Fibroblast of lung (primary cell): ENCODE data around the gene RBM15B. TPM values are rescaled to one million over a fixed set of nuclear protein-coding genes. Genes with fewer than 3 reads are reported as not detected.

ENCODE experiments used
- DNase-seq, 2 donors: peaks; one replicate each; pipeline versions ENCODE4 v3.0.0 to v3.0.0-alpha.2; 2010; ENCODE audit warnings: low read depth in 2 of 2
- H2AFZ ChIP-seq: 2 replicates; pipeline ENCODE4 v1.5.1; 2012; ENCODE audit warnings: low read length, control low read depth, inconsistent platforms
- H3K27ac ChIP-seq: 2 replicates; pipeline ENCODE4 v1.5.1; 2011; ENCODE audit warnings: low read length, control low read depth; ENCODE audit not compliant: insufficient read depth
- H3K27me3 ChIP-seq: 2 replicates; pipeline ENCODE4 v1.5.1; 2011; ENCODE audit warnings: mild to moderate bottlenecking, low read length; ENCODE audit not compliant: control insufficient read depth, insufficient read depth
- H3K36me3 ChIP-seq: 2 replicates; pipeline ENCODE4 v1.5.1; 2011; ENCODE audit warnings: low read length; ENCODE audit not compliant: control insufficient read depth, insufficient read depth
- H3K4me1 ChIP-seq: 2 replicates; pipeline ENCODE4 v1.5.1; 2011; ENCODE audit warnings: low read length; ENCODE audit not compliant: control insufficient read depth, insufficient read depth; ENCODE audit errors: extremely low read depth
- H3K4me2 ChIP-seq: 2 replicates; pipeline ENCODE4 v1.5.1; 2011; ENCODE audit warnings: low read length, control low read depth; ENCODE audit not compliant: insufficient read depth; ENCODE audit errors: extremely low read depth
- H3K4me3 ChIP-seq, 4 experiments: fragments of 200-600 bp in 1 of 4; sonication (generic) in 1 of 4; replicated peaks in 1 of 4; 2 replicates each; pipeline ENCODE4 v1.5.1; 2011 to 2016; ENCODE audit warnings: low read length in 4 of 4, low read depth in 3 of 4, mild to moderate bottlenecking in 3 of 4, control low read depth in 2 of 4, inconsistent platforms in 1 of 4, mixed read lengths in 1 of 4; ENCODE audit not compliant: insufficient read depth in 1 of 4; ENCODE audit errors: control extremely low read depth in 1 of 4
- H3K79me2 ChIP-seq: 2 replicates; pipeline ENCODE4 v1.5.1; 2012; ENCODE audit warnings: mild to moderate bottlenecking, low read length, inconsistent platforms; ENCODE audit not compliant: control insufficient read depth, insufficient read depth
- H3K9ac ChIP-seq: 2 replicates; pipeline ENCODE4 v1.5.1; 2011; ENCODE audit warnings: mild to moderate bottlenecking, low read length, control low read depth; ENCODE audit not compliant: insufficient read depth
- H3K9me3 ChIP-seq: 2 replicates; pipeline ENCODE4 v1.5.1; 2012; ENCODE audit warnings: low read depth, low read length; ENCODE audit not compliant: control insufficient read depth, insufficient read depth
- H4K20me1 ChIP-seq: 2 replicates; pipeline ENCODE4 v1.5.1; 2011; ENCODE audit warnings: low read length; ENCODE audit not compliant: control insufficient read depth, insufficient read depth; ENCODE audit errors: extremely low read depth
- CTCF ChIP-seq, 2 donors: IDR thresholded peaks in 1 of 2; conservative IDR thresholded peaks in 1 of 2; 1 replicate in 1 of 2; 2 replicates in 1 of 2; pipeline ENCODE4 v1.5.1; 2011 to 2012; ENCODE audit warnings: low read length in 2 of 2, control low read depth in 1 of 2, inconsistent platforms in 1 of 2, low read depth in 1 of 2, mild to moderate bottlenecking in 1 of 2
- EZH2 ChIP-seq: IDR thresholded peaks from 2 replicates; pipeline ENCODE4 v1.5.1; 2012; ENCODE audit warnings: low read length, control low read depth, mild to moderate bottlenecking; ENCODE audit errors: missing control alignments
- polyA plus RNA-seq, 2 donors: library from polyadenylated mRNA; depleted of rRNA in 1 of 2; stranded (reverse) in 1 of 2; unstranded in 1 of 2; fragments of >200 nt; gene quantifications; 2 replicates each; pipeline ENCODE4 v1.2.1, GENCODE V29; 2011 to 2012; ENCODE audit warnings: missing spikeins in 1 of 2
- total RNA-seq: library from RNA; depleted of rRNA; stranded (reverse); fragments of >200 nt; gene quantifications from 2 replicates; pipeline ENCODE4 v1.2.1, GENCODE V29; 2014

The RBM15B gene
- total and polyA plus RNA-seq, 2 donors (not counting 1 experiment from before 2014, with no cell fraction given): 14.7 to 29.9 TPM

- no peak for TF ChIP-seq CTCF (conservative IDR thresholded peaks at IDR 0.05 in 1 of 2, IDR thresholded peaks at IDR 0.05 in 1 of 2; ENCODE audit: low read depth in 1 of 2, low read length in 2 of 2)
- TF ChIP-seq EZH2: no peak
- DNase-seq: no peak
- H3K9ac ChIP-seq: no peak overlapping the region
Measured at GRCh38 chr3:51381333-51381705, 9.8 kb upstream of the RBM15B start.

GRCh38 chr3:51382076-51382745 lies 8.9 kb upstream of the RBM15B start:
- peaks cover 28% of the 10 kb centered on the region for H3K79me2 ChIP-seq

More at GRCh38 chr3:51381333-51381705, 9.8 kb upstream of the RBM15B start:
- H3K27ac ChIP-seq: no peak overlapping the region
- H3K4me3 ChIP-seq: no peak overlapping the region
- no peaks in the 10 kb centered on the region for H4K20me1 ChIP-seq
- H2AFZ ChIP-seq: no peak overlapping the region
- no peaks in the 10 kb centered on the region for H3K27me3 ChIP-seq
- no peaks in the 10 kb centered on the region for H3K9me3 ChIP-seq
- peaks cover 20% of the 10 kb centered on the region for H3K79me2 ChIP-seq
- H3K4me1 ChIP-seq: no peaks in the 10 kb centered on the region
- H3K36me3 ChIP-seq: no peaks in the 10 kb centered on the region
- H3K4me2 ChIP-seq: no peak overlapping the region

More at GRCh38 chr3:51382076-51382745, 8.9 kb upstream of the RBM15B start:
- Histone ChIP-seq H3K27me3 (no peaks in the 10 kb centered on the region), H3K9me3 (no peaks in the 10 kb centered on the region), H3K4me2 (no peak overlapping the region), H2AFZ (no peak overlapping the region), H3K36me3 (no peaks in the 10 kb centered on the region), H3K9ac (no peak overlapping the region), H3K4me1 (peaks cover 7% of the 10 kb centered on the region), H3K27ac (no peak overlapping the region), H3K4me3 (no peak overlapping the region), H4K20me1 (no peaks in the 10 kb centered on the region)
- no peak for DNase-seq
- TF ChIP-seq CTCF (conservative IDR thresholded peaks at IDR 0.05 in 1 of 2, IDR thresholded peaks at IDR 0.05 in 1 of 2; ENCODE audit: low read depth in 1 of 2, low read length in 2 of 2) (no peak), EZH2 (no peak)
